AG04449 (cell line): ENCODE data around the gene ACBD4.
A peak's percentile ranks its signal among the peaks of the same experiment; 100 is the strongest.

ENCODE experiments used
- CTCF ChIA-PET: fragments of 350-600 bp; formaldehyde crosslinking; extraction: SDS; loops from one replicate; lab custom pipeline; 2021; ENCODE audit warnings: antibody characterized with exemption; lab: Yijun Ruan, JAX
- POLR2A ChIA-PET: fragments of 400-600, 350-600 bp; formaldehyde crosslinking; extraction: SDS; loops from one replicate; lab custom pipeline; 2020; ENCODE audit warnings: antibody characterized with exemption, inconsistent platforms; lab: Yijun Ruan, JAX
- DNase-seq: peaks from one replicate; pipeline ENCODE4 v3.0.0-alpha.2; 2010; ENCODE audit warnings: low read depth, low spot score
- H3K4me3 ChIP-seq: 2 replicates; pipeline ENCODE4 v1.5.1; 2011; ENCODE audit warnings: low read depth, mild to moderate bottlenecking, control low read depth, low read length
- CTCF ChIP-seq: IDR thresholded peaks from one replicate; pipeline ENCODE4 v1.5.1; 2011; ENCODE audit warnings: mild to moderate bottlenecking, moderate library complexity, low read length, control low read depth, inconsistent platforms; ENCODE audit not compliant: insufficient read depth; ENCODE audit errors: missing control alignments

ACBD4 gene

GRCh38 chr17:45129426-45129939, 6.0 kb upstream of the ACBD4 start:
- ChIA-PET CTCF (interaction anchor here (0.9 to 16.6 kb wide), 11 partner anchors 10 to 208 kb away, joined by 3 to 677 read pairs (median 7); partner anchors contain the start of genes HEXIM1 and HEXIM2), POLR2A (interaction anchor here (2.6 kb wide), 1 partner anchor 19 kb away, joined by 11 read pairs; the partner anchor contains the start of gene HEXIM1)
- no peak for TF ChIP-seq CTCF
- no peak for DNase-seq
- no peak overlapping the region for H3K4me3 ChIP-seq

GRCh38 chr17:45129940-45130680, 5.4 kb upstream of the ACBD4 start:
- POLR2A ChIA-PET: interaction anchor here (1.2 to 2.6 kb wide), 2 partner anchors 18 to 19 kb away, joined by 3 to 11 read pairs; partner anchors contain the start of gene HEXIM1
- TF ChIP-seq CTCF: no peak
- CTCF ChIA-PET: interaction anchor here (0.7 to 16.6 kb wide), 15 partner anchors 9 to 231 kb away, joined by 3 to 677 read pairs (median 7); partner anchors contain the start of genes EFTUD2, HEXIM1 and HEXIM2
- no peak overlapping the region; the same call in 1 of the 2 replicates for H3K4me3 ChIP-seq
- no peak for DNase-seq

GRCh38 chr17:45130681-45131615, 4.5 kb upstream of the ACBD4 start:
- POLR2A ChIA-PET: interaction anchor here (1.2 kb wide), 1 partner anchor 17 kb away, joined by 3 read pairs; the partner anchor contains the start of gene HEXIM1
- H3K4me3 ChIP-seq: peak overlapping the region; percentile 86
- CTCF ChIA-PET: interaction anchor here (0.6 to 16.6 kb wide), 21 partner anchors 8 to 232 kb away, joined by 3 to 677 read pairs (median 8); partner anchors contain the start of genes EFTUD2, HEXIM1 and HEXIM2
- no peak for DNase-seq
- no peak for TF ChIP-seq CTCF

- ChIA-PET POLR2A (interaction anchor here (1.2 kb wide), 1 partner anchor 17 kb away, joined by 3 read pairs; the partner anchor contains the start of gene HEXIM1), CTCF (interaction anchor here (0.5 to 16.6 kb wide), 19 partner anchors 8 to 359 kb away, joined by 3 to 677 read pairs (median 8); partner anchors contain the start of genes EFTUD2, HEXIM1 and HEXIM2)
- peak overlapping the region; percentile 86 for H3K4me3 ChIP-seq
- TF ChIP-seq CTCF: peak; percentile 74
- DNase-seq: no peak
Measured at GRCh38 chr17:45131616-45132319, 3.7 kb upstream of the ACBD4 start.

- no peak for DNase-seq
- TF ChIP-seq CTCF: no peak
- peak within 1 kb of the TSS; percentile 86 for H3K4me3 ChIP-seq
- ChIA-PET POLR2A (interaction anchor here (1.0 kb wide), 1 partner anchor 36 kb away, joined by 3 read pairs; no protein-coding TSS in a partner anchor), CTCF (interaction anchor here (0.5 to 16.6 kb wide), 18 partner anchors 9 to 359 kb away, joined by 3 to 677 read pairs (median 8); partner anchors contain the start of genes EFTUD2, HEXIM1 and HEXIM2)
Measured at GRCh38 chr17:45132320-45132571, 3.2 kb upstream of the ACBD4 start, which contains the start of gene PLCD3. TSS of gene PLCD3 (minus strand) at chr17:45132515. CDS start at chr17:45132410, 105 bp downstream.
